ENCODE data around the gene CYP2S1.

DNA sequence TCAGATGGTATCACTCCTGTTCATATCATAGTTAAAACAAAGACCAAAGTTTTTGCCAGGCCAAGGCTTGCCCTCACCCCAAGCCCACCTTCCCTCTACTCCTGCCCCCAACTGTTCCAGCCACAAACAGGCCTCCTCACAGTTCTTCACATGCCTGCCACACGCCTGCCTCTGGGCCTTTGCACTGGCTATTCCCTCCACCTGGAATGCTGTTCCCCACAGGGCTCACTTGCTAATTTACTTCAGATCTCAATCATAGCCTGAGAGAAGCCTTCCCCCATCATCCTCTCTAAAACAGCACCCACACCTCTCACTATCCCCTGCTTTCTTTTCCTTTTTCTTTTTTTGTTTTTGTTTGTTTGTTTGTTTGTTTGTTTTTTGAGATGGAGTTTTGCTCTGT is 21.1 kb downstream of the CYP2S1 start:
- TF ChIP-seq, protein P1, sequence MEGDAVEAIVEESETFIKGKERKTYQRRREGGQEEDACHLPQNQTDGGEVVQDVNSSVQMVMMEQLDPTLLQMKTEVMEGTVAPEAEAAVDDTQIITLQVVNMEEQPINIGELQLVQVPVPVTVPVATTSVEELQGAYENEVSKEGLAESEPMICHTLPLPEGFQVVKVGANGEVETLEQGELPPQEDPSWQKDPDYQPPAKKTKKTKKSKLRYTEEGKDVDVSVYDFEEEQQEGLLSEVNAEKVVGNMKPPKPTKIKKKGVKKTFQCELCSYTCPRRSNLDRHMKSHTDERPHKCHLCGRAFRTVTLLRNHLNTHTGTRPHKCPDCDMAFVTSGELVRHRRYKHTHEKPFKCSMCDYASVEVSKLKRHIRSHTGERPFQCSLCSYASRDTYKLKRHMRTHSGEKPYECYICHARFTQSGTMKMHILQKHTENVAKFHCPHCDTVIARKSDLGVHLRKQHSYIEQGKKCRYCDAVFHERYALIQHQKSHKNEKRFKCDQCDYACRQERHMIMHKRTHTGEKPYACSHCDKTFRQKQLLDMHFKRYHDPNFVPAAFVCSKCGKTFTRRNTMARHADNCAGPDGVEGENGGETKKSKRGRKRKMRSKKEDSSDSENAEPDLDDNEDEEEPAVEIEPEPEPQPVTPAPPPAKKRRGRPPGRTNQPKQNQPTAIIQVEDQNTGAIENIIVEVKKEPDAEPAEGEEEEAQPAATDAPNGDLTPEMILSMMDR (conservative IDR thresholded peaks at IDR 0.05; ENCODE audit: low read length), result no peak
- TF ChIP-seq EZH2phosphoT487 (IDR thresholded peaks at IDR 0.05; ENCODE audit: borderline replicate concordance), result no peak
